Upper lobe of left lung (tissue), 4 donors: ENCODE data around the gene C1QTNF3.

Source experiments
- CTCF ChIP-seq, 6 experiments: fragments of 450-650 bp in 4 of 6; fragments of 200-600 bp in 2 of 6; sonication (generic) in 2 of 6; IDR thresholded peaks; one replicate each; pipeline ENCODE4 v1.5.1; 2016 to 2019; ENCODE audit warnings: antibody characterized with exemption in 6 of 6
- EP300 ChIP-seq, 4 donors: sonication (generic); formaldehyde crosslinking; IDR thresholded peaks; one replicate each; pipeline ENCODE4 v1.5.1; 2017; ENCODE audit warnings: antibody characterized with exemption in 4 of 4, control low read depth in 2 of 4
- POLR2A ChIP-seq, 4 donors: fragments of 450-650 bp; IDR thresholded peaks; one replicate each; pipeline ENCODE4 v1.5.1; 2016 to 2017; ENCODE audit warnings: antibody characterized with exemption in 4 of 4, mild to moderate bottlenecking in 2 of 4

DNA sequence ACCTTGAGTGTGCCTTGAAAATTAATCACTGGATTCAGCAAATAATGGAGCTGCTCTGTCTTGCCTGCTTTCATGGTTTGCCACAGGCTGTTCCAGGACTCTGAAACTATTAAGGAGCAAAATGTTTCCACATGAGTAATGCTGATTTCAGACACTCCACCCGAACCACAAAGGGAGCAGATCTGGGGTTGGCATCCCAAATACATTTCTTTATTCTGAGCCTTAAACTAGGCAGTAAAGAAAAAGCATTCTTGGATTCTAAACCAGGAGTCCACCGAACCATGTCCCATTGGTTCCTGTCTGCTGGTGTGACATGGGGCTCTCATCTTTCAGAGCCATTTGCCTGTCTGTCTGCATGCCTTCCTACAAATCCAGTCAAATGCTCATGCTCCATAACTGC, 10.1 kb upstream of the C1QTNF3 start:
- TF ChIP-seq EP300 (IDR thresholded peaks at IDR 0.05) (no peak), CTCF (IDR thresholded peaks at IDR 0.05) (no peak), POLR2A (IDR thresholded peaks at IDR 0.05) (no peak)
